T47D (cell line): ENCODE data around the gene INSRR.

Source experiments
- DNase-seq, 2 experiments: peaks; one replicate each; pipeline versions ENCODE4 v3.0.0 to v3.0.0-alpha.2; 2011 to 2012; ENCODE audit warnings: low read depth in 1 of 2, low spot score in 1 of 2
- JUND ChIP-seq: IDR thresholded peaks from 2 replicates; pipeline ENCODE4 v1.6.1; 2012; ENCODE audit warnings: low read depth
- in situ Hi-C: cut with HindIII; loops from 2 replicates; pipeline ENCODE4 v1.10.0; 2016; ENCODE audit warnings: low sequenced_read_pairs, low pct_unique_long_range_greater_than_20kb

INSRR gene

GRCh38 chr1:156899956-156900718 lies 41.2 kb upstream of the INSRR start:
- no peak for TF ChIP-seq JUND
- in situ Hi-C loops = no loop called here
- DNase-seq = no peak

DNA sequence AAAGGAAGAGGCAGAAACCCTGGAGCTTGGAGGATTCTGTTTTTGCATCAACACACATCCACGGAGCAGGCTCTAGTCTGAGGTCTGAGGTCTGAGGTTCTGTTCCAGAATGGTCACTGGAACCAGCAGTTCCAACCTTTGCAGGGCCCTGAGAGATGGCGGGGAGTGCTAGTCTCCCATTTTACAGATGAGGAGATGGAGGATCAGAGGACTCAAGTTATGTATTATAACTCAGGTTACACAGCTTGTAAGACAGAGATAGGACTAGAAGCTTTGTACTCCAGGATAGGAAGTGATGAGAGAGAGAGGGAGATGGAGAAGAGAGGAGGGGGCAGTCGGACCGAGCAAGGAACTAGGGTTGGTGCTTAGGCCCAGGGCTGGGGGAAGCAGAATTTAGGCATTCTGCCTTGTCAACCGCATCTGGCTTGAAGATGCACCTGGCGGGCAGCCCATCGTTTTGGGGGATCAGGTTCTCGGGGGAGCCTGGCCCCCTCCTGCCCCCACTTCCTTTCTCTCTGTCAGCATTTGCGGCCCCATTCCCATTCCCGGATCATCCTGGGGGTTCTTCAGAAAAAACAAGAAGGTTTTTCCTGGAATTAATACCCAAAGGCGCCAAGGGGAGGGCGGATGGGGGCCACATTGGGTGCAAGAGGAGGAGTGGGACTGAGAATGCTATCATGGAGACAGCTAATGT lies 40.2 kb upstream of the INSRR start:
- DNase-seq = no peak
- TF ChIP-seq JUND = no peak
- in situ Hi-C loops = no loop called here

GRCh38 chr1:156898161-156898566 lies 39.2 kb upstream of the INSRR start:
- in situ Hi-C loops = no loop called here

GRCh38 chr1:156897078-156897825 lies 38.3 kb upstream of the INSRR start:
- TF ChIP-seq JUND = no peak
- DNase-seq = no peak
- in situ Hi-C loops = no loop called here

More at GRCh38 chr1:156898161-156898566, 39.2 kb upstream of the INSRR start:
- DNase-seq = no peak
- no peak for TF ChIP-seq JUND

GRCh38 chr1:156896490-156897033 lies 37.6 kb upstream of the INSRR start:
- in situ Hi-C loops = no loop called here
- DNase-seq = no peak
- TF ChIP-seq JUND = no peak

DNA sequence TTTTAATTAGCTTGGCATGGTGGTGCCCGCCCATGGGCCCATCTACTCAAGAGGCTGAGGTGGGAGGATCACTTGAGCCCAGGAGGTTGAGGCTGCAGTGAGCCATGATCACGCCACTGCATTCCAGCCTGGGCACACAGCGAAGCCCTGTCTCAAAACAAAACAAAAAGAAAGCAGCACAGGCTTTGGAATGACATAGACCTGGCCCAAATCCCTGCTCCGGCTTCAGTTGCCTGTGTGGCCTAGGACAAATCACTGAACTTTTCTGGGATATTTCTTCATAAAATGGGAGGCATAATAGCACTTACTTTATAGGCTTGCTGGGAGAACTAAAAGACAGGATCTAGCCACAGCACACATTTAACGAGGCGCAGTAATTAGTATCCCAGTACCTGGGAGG lies 37.0 kb upstream of the INSRR start:
- in situ Hi-C loops = no loop called here
- no peak for DNase-seq
- TF ChIP-seq JUND = no peak

DNA sequence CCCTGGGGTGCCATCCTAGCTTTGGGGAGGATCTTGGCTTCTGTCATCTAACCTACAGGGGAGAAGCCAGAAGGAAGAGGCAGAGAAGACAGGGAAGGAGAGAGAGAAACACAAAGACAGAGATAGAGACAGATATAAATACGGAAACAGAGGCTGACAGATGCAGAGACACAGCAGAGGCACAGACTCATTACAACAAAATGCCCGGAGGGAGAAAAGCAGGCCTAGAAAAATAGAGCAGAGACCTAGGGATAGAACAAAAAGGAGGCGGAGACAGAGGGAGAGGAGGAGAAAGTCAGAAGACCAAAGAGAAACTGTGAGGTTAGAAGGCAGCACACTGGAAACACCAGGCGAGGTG lies 36.5 kb upstream of the INSRR start:
- no peak for TF ChIP-seq JUND
- in situ Hi-C loops = no loop called here
- DNase-seq = no peak

DNA sequence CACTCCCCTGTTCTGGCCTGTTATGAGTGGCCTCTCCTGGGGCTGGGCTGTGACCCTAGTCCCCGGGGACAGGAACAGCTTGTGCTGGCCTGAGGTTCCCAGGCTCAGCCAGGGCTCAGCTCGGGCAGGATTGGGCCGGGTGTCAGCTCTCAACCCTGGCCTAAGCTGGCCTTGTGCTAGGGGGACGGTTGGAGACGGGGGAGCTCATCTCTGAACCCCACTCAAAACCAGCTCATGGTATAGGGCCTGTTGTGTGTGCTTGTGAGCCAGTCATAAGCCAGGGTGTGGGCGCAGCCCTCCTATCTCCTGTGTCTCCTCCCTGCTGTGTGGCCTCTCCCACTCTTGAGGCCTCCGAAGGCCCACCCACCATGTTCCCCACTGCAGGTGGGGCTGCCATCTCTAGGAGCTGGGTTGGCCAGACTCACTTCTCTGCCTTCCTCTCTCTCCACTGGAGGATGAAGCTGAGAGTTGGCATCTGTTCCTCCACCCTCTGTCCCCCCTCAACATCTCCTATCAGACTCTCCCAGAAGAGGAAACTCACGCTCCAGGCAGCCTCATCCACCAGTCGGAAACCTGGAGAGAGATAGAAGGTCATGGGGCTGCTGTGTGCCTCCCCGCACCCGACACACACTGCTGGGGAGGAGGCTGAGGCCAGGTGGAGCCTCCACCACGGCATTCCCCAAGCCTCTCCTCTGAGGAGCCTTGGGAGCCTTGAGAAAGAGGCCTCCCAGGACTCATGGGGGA lies 36.0 kb upstream of the INSRR start:
- no peak for TF ChIP-seq JUND
- DNase-seq = no peak
- in situ Hi-C loops = no loop called here

DNA sequence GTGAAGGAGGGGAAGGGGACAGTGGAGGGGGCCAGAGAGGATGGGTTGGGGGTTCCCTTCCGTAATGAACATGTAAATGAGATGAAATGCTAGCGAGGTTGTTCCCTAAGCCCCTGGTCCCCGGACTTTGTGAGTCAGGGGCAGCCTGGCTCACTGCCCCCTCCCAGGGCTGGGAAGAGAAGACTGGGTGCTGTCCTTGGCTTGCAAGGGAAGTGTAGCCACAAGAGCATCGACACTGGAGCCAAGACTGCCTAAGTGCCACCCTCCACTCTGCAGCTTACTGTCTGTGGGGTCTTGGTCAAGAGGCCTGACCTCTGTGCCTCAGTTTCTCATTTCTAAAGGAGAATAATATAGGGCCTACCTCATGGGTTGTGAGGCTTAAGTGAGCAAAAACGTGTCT lies 35.1 kb upstream of the INSRR start:
- in situ Hi-C loops = no loop called here

DNA sequence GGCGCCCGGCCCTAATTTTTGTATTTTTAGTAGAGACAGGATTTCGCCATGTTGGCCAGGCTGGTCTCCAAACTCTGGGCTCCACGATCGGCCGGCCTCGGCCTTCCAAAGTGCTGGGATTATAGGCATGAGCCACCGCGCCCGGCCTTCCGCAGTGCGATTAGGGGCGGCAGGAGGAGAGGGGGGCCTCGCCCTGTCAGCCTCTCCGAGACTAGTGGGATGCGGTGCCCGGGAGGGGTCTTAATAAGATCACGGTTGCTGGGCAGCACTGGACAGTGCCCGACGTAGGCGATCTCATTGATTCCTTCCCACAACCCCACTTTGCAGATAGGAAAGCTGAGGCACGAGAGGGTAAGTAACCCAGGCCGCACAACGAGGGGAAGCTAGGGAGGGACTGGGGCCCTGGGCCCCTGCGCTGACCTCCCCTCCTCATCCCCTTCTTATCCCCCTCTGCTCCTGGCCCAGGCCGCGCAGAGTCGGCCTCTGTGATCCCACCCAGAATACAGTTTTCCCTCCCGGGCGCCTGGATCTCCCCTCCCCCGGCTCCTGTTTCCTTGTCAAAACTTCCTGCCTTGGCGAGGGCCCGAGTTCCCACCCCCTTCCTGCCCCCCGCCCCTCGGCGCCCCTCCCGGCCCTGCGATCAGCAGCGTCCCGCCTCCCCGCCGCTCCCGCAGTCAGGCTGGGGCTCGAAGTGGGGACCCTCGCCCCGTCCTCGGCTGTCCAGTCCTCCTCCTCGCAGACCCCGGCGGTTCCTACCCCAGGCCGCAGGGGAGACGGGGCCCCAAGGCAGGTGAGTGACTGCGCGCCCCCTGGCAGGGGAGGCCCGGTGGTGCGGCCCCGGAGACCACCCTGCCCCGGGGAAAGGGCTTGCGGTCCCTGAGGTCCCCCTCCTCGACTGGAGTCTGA lies 34.4 kb upstream of the INSRR start, which contains the start of gene PEAR1:
PEAR1 (plus strand) TSS at position 671 of the 906 bp plus-strand sequence. CDS start 10,209 bp downstream, outside the sequence.
- no peak for DNase-seq
- no peak for TF ChIP-seq JUND
- in situ Hi-C loops = no loop called here

More for the DNA sequence above, 35.1 kb upstream of the INSRR start:
- DNase-seq = no peak
- no peak for TF ChIP-seq JUND
